CD1c-positive myeloid dendritic cell (primary cell): Measurements from ENCODE around the gene GFI1.
"Not testable (repeated sequence)": the region's sequence is repeated elsewhere in the genome, so short reads cannot be mapped to it uniquely, and the experiment has no call there.

Experiments
- DNase-seq: peaks from one replicate; pipeline ENCODE4 v3.0.0-alpha.2; 2016; ENCODE audit errors: extremely low spot score

GFI1 gene

GRCh38 chr1:92465256-92465647 lies 21.5 kb downstream of the GFI1 start:
- no peak for DNase-seq

- no peak for DNase-seq
Observed at GRCh38 chr1:92464588-92465255, 22.0 kb downstream of the GFI1 start.

GRCh38 chr1:92461364-92462097 lies 25.2 kb downstream of the GFI1 start:
- peak; percentile 58 for DNase-seq

GRCh38 chr1:92459871-92460320 lies 26.8 kb downstream of the GFI1 start:
- peak; percentile 89 for DNase-seq

- DNase-seq, result peak; percentile 66
Observed at GRCh38 chr1:92458146-92458545, 28.6 kb downstream of the GFI1 start.

GRCh38 chr1:92447976-92448375 lies 38.7 kb downstream of the GFI1 start:
- no peak for DNase-seq

GRCh38 chr1:92447033-92447681 lies 39.6 kb downstream of the GFI1 start:
- no peak for DNase-seq

- no peak for DNase-seq
Observed at GRCh38 chr1:92446546-92446945, 40.2 kb downstream of the GFI1 start.

- no peak for DNase-seq
Observed at GRCh38 chr1:92445865-92446264, 40.9 kb downstream of the GFI1 start.

- DNase-seq, result no peak
Observed at GRCh38 chr1:92444351-92444750, 42.4 kb downstream of the GFI1 start.

- no peak for DNase-seq
Observed at GRCh38 chr1:92443893-92444292, 42.8 kb downstream of the GFI1 start.

GRCh38 chr1:92442351-92442750 lies 44.4 kb downstream of the GFI1 start:
- DNase-seq, result no peak

- DNase-seq, result no peak
Observed at GRCh38 chr1:92441697-92442342, 44.9 kb downstream of the GFI1 start.

- no peak for DNase-seq
Observed at GRCh38 chr1:92441316-92441696, 45.4 kb downstream of the GFI1 start.

GRCh38 chr1:92439291-92439690 lies 47.4 kb downstream of the GFI1 start:
- no peak for DNase-seq

GRCh38 chr1:92434572-92434971 lies 52.2 kb downstream of the GFI1 start:
- not testable (repeated sequence) for DNase-seq

GRCh38 chr1:92430030-92430429 lies 56.7 kb downstream of the GFI1 start:
- DNase-seq, result no peak

GRCh38 chr1:92425617-92426016 lies 61.1 kb downstream of the GFI1 start:
- DNase-seq, result no peak
